HG03469 (cell line): ENCODE data around the gene FRG1.
"Not testable (repeated sequence)": the region's sequence is repeated elsewhere in the genome, so short reads cannot be mapped to it uniquely, and the experiment has no call there.

Experiments
- ATAC-seq: cut with Tn5 transposase; IDR thresholded peaks from one replicate; pipeline ENCODE4 v1.9.1; 2021; ENCODE audit warnings: mild to moderate bottlenecking, moderate library complexity, moderate number of reproducible peaks; ENCODE audit not compliant: unreplicated experiment

Gene FRG1

DNA sequence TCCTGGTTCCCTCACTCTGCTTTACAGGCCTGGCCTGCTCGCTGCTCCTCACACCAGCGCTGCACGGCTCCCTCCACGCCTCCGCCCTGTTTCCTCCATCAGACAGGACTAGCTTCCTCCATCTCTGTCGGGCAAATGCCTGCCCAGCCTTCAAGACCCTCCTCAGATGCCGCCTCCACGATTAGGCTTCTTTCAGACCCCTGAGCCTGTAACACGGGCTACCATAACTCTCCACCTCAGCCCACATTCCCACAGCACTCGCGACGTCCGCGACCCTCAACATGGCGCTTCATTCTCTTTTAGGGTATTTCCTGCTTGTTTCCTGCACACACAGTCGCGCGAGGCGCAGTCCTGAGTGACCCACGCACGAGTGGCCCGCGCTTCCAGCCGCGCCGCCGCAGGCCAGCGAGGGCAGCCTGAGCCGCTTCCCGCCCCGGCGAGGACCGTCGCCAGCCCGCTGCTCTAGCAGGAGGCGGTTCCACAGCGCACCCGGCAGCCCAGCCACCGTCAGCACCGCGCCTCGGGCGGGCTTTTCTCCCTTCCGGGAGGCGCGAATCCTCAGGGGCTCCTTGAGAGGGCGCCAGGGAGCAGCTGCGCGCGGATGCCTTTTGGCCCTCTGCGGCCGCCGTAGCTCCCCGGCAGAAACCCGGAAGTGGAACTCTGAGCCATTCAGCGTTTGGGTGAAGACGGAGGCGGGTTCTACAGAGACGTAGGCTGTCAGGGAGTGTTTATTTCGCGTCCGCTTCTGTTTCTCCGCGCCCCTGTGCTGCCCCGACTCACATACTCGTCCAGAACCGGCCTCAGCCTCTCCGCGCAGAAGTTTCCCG lies at the start of gene FRG1:
Gene FRG1 (plus strand): TSS at position 695 of the 827 bp plus-strand sequence. CDS start 138 bp downstream, outside the sequence.
- ATAC-seq, result peak; percentile 99

- ATAC-seq, result no peak
Measured at GRCh38 chr4:189897667-189898066, 43.0 kb upstream of the FRG1 start.

DNA sequence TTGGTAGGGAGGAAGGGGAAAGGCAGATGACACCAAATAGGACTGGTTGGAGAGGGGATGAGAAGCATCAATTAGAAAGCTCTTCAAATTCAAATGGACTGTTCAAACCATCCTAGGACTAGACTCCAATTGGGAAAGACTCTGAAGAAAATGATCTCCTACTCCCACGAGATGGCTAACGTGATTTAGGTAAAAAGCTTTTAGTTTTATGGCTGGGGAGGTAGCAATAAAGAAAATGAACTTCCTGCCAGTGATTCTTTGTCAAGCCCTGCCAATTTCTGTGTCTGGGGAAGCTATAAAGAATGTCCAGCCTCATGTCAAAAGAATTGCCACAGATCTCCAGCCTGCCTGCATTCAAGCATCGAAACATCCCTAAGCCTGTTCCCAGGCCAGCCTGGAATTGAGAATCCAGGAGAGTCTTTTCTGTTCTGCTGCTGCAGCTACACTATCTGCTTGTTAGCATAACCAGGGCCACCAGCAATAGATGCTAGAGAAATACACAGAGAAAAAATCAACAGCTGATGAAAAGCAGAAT lies 41.1 kb upstream of the FRG1 start:
- not testable (repeated sequence) for ATAC-seq

DNA sequence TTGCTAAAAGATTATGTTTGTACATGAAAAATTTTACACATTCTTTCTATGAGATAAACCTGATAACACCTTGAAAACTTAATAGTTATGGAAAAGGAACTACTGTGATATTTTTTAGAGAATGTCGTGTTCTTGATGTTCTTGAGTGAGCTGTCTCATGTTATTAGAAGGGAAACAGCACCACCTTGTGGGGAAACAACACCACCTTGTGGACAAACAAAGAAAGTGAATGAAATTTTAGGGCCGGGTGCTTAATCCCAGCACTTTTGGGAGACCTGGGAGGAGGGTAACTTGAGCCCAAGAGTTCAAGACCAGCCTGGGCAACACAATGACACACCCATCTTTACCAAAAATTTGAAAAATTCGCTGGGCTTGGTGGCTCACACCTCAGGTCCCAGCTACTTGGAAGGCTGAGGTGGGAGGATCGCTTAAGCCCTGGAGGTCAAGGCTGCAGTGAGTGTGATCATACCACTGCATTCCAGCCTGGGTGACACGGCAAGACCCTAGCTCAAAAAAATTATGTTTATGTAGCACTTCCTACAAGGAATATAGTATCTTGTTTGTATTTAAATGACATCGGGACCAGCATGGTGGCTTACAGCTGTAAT lies 36.1 kb upstream of the FRG1 start:
- peak; percentile 79 for ATAC-seq

DNA sequence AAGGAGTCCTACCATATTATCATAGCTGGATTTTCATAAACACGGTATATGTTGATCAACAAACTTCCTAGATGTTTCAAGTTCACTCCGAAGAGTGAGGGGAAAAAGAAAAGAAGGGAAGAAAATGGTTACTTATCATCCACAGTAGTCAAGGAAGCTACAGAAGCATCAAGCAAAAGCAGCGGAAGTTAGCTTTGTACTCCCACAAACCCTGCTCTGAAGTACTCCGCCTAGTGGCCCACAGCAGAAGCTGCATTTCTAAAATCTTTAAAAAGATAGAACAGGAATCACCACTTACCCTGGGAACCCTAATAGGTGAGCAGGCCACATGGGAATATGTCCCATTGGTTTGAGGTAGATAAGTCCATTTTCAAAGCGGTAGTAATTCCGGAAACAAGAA lies 28.5 kb upstream of the FRG1 start:
- no peak for ATAC-seq

DNA sequence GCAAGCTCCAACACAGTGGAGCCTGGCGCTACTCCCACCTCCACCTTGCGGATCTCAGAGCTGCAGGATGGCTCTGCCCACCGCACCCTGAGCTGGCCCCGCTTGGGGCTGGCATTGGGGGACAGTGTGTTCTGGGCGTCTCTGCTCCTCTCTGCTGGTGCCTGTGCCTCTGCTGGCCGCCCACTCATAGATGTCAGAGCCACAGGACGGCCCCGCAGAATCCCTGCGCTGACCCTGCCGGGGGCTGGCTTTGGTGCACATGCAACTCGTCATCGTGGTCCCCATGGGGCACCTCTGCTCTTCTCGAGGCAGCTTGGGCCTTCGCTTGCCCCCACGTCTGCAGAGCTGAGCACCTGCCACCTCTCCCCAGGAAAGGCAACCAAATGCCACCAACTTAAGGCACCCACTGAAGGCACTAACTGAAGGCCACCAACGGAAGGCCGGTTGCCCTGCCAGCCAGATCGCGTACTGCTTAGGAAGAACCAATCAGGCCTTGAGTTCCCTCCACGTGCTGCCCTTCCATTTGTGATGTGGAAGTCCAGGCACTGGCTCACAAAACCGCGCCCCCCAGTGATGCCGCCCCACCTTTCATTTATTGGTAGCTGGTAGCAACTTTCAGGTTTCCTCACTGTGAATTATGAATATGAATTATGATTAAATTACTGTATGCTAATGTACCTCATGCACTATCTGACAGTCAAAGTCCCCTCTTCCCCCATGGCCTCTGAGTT lies 23.3 kb upstream of the FRG1 start:
- ATAC-seq, result no peak

- ATAC-seq, result no peak
Measured at GRCh38 chr4:189921058-189921457, 19.6 kb upstream of the FRG1 start.

- not testable (repeated sequence) for ATAC-seq
Measured at GRCh38 chr4:189926742-189927141, 13.9 kb upstream of the FRG1 start.

DNA sequence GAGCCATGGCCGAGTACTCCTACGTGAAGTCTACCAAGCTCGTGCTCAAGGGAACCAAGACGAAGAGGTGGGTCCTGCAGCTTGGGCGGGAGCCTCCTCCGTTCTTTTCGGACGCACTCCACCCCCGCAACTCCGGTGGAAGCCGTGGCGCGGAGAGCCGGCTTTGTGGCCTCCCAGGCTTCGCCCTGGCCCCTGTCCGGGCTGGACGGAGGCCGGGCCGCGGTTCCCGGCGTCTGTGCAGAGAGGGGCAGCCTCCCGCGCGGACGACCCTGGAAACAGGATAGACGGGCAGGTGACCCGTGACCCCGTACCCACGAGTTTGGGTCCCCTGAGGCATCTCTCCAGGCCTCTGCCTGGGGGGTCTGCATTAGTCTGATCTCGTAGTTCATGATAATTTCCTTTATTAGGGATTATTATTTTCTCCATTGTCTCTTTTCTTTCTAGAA lies 356 bp downstream of the FRG1 start:
- ATAC-seq, result no peak

DNA sequence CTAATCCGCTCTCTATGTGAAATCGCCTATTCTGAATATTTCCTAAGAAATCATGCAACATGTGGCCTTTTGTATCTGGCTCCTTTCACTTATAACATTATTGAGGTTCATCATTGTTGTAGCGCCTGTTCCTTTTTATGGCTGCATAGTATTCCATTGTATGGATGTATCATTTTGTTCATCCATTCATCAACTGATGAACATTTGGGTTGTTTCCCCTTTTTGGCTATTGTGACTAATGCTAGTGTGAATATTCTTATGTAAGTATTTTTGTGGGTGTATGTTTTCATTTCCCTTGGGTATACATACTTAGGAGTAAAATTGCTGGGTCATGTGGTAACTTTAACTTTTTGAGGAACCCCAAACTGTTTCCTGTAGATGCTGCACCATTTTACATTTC lies 1.7 kb downstream of the FRG1 start:
- not testable (repeated sequence) for ATAC-seq

- ATAC-seq, result not testable (repeated sequence)
Measured at GRCh38 chr4:189944077-189944476, 3.4 kb downstream of the FRG1 start.

GRCh38 chr4:189946906-189947305 lies 6.2 kb downstream of the FRG1 start:
- ATAC-seq, result not testable (repeated sequence)

DNA sequence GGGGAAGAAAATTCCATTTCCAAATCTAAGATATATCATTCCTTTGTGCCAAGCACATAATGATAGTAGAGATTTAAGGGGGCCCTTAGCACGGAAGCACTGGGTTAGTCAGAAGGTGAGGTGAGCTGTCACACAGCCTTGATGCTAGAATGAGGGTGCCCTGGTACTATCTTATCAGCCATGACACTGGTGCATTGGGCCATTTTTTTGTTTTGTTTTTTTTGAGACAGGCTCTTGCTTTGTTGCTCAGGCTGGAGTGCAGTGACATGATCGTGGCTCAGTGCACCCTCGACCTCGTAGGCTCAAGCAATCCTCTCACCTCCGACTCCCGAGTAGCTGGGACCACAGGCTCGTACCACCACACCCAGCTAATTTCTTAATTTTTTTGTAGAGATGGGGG lies 7.8 kb downstream of the FRG1 start:
- ATAC-seq, result not testable (repeated sequence)

GRCh38 chr4:189969291-189969690 lies 28.6 kb downstream of the FRG1 start:
- not testable (repeated sequence) for ATAC-seq

GRCh38 chr4:189973646-189974045 lies 33.0 kb downstream of the FRG1 start:
- ATAC-seq, result no peak

DNA sequence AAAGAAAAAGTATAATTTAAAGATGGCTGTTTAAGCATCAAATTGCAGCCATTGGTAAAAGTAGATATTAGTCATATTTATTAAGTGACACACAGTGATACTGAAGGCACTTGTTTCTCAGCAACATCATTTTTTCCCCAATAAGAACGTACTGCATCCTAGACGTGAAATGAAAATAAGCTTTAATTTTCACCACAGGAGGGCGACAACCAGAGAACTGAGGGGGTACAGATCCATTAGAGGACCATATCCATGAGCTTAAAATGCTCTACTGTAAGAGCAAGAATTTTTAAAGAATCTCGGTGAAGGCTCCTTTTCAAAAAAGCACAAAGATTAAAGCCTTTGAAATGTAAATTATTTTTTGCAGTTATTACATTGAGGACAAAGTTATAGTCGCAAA lies 33.4 kb downstream of the FRG1 start:
- ATAC-seq, result no peak

GRCh38 chr4:189979196-189980047 lies 38.8 kb downstream of the FRG1 start:
- no peak for ATAC-seq

DNA sequence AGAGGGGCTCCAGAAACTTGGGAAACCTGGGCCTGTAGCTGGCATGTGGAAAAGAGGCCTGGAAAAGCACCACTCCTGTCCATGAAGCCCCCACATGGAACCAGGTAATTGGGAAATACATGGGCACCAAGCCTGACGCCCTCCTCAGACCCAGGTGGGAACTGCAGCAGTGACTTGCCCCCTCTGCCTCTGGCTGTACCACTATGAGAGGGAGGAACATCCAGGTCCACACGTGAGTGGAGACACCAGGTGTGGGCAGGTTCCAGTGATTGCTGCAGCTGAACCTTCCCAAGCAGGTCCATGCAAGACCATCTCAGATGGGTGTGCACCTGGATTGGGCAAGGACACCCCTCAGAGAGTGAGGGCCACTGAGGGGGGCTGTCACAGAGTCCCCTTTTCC lies 39.6 kb downstream of the FRG1 start:
- not testable (repeated sequence) for ATAC-seq

DNA sequence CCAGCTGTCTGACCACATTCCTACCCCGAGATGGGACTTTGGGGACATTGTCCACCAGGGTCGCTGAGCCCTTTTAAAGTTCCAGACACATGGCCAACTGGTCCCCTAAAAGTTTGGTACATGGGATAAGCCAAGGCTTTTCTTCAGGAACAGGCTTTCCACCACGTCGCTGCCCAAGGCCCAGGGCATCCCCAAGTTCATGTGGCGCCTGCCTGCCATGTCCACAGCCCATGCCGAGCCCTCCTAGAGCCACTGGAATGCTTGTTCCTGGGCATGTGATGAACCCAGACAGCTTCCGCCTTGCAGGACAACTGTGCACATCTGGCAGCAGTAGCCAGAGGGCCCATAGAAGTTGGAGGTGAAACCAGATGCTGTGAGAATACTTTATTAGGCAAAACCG lies 41.3 kb downstream of the FRG1 start:
- ATAC-seq, result no peak

GRCh38 chr4:189983916-189984526 lies 43.3 kb downstream of the FRG1 start:
- not testable (repeated sequence) for ATAC-seq
